Left lung (tissue), 10 donors: ENCODE data around the gene TMEM117. TPM values are rescaled to one million over a fixed set of nuclear protein-coding genes. Genes with fewer than 3 reads are reported as not detected.

ENCODE experiments used
- ATAC-seq: fragments of 200-7000 bp; cut with Tn5 transposase; one replicate; pipeline ENCODE4 v1.9.1; 2020; ENCODE audit warnings: moderate library complexity
- DNase-seq, 4 donors: peaks; one replicate each; pipeline ENCODE4 v3.0.0-alpha.2; 2013 to 2020
- H3K27ac ChIP-seq, 2 donors: fragments of 200-600 bp; sonication (generic) in 1 of 2; one replicate each; pipeline versions ENCODE4 v1.5.0 to v1.8.0; 2020 to 2021
- H3K27me3 ChIP-seq, 2 donors: fragments of 200-600 bp; sonication (generic) in 1 of 2; one replicate each; pipeline versions ENCODE4 v1.5.0 to v1.8.0; 2020 to 2021
- H3K36me3 ChIP-seq, 2 donors: fragments of 200-600 bp; sonication (generic) in 1 of 2; one replicate each; pipeline versions ENCODE4 v1.5.0 to v1.8.0; 2020 to 2021
- H3K4me1 ChIP-seq, 2 donors: fragments of 200-600 bp; one replicate each; pipeline ENCODE4 v1.8.0; 2021
- H3K4me3 ChIP-seq, 2 donors: fragments of 200-600 bp; sonication (generic) in 1 of 2; one replicate each; pipeline versions ENCODE4 v1.5.0 to v1.8.0; 2020 to 2021; ENCODE audit warnings: mild to moderate bottlenecking in 1 of 2
- H3K9me3 ChIP-seq, 2 donors: fragments of 200-600 bp; sonication (generic) in 1 of 2; one replicate each; pipeline versions ENCODE4 v1.5.0 to v1.8.0; 2020 to 2021
- intact Hi-C, 2 donors: fragments of 100-400 bp; cut with DNase I; formaldehyde crosslinking; loops; one replicate each; pipeline versions ENCODE4 v1.11.2 to v1.14.2; 2022
- polyA plus RNA-seq, 6 donors: library from polyadenylated mRNA; unstranded; fragments of 120-200 nt; gene quantifications; one replicate each; pipeline ENCODE4 v1.2.1, GENCODE V29; 2013; ENCODE audit not compliant: insufficient read length in 6 of 6
- total RNA-seq, 2 donors: library from RNA; stranded (reverse); fragmentation: NEBNext Ultra II Directional; extraction: Animal tissue kit (Norgen Biotek cat#: 25700); gene quantifications; one replicate each; pipeline ENCODE4 v1.2.1, GENCODE V29; 2021
- TF ChIP-seq, protein P1 (sequence below), 2 donors: fragments of 200-600 bp; sonication (generic) in 1 of 2; IDR thresholded peaks; one replicate each; pipeline versions ENCODE4 v1.5.0 to v1.8.0; 2021; ENCODE audit warnings: antibody characterized with exemption in 2 of 2
- donor health status: DM: no; HTN: yes; CAD: no.
- donor health status: DM: no; HTN: no; CAD: no.

Gene TMEM117
- total and polyA plus RNA-seq, 8 donors, result 3.9 to 7.9 (median 6.7) TPM

DNA sequence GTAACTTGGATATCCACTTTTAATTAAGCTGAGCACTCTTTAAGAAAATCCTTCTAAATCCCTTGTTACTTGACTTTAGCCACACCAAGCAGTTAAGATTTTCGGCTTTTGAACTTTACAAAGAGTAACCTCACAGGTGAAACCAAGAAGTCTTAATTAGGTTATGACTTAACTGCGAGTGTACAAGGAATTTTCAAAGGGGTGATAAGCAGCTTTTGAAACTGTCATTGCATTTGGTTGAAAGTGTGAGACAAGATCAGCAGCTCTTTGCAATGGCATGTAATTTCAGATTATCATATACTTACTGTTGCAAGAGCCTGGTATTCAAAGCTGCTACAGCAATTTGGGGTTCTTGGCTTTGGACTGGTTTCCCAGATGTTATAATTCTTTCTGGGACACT lies 137.5 kb downstream of the TMEM117 start:
- ATAC-seq (no peak), DNase-seq (no peak)
- intact Hi-C loops, result no loop called here
- no peak overlapping the region for H3K4me3 ChIP-seq
- H3K9me3 ChIP-seq, result peaks cover 0 to 3% of the 10 kb centered on the region in 2 donors
- H3K36me3 ChIP-seq, result no peaks in the 10 kb centered on the region
- no peaks in the 10 kb centered on the region for H3K4me1 ChIP-seq
- TF ChIP-seq, protein P1, sequence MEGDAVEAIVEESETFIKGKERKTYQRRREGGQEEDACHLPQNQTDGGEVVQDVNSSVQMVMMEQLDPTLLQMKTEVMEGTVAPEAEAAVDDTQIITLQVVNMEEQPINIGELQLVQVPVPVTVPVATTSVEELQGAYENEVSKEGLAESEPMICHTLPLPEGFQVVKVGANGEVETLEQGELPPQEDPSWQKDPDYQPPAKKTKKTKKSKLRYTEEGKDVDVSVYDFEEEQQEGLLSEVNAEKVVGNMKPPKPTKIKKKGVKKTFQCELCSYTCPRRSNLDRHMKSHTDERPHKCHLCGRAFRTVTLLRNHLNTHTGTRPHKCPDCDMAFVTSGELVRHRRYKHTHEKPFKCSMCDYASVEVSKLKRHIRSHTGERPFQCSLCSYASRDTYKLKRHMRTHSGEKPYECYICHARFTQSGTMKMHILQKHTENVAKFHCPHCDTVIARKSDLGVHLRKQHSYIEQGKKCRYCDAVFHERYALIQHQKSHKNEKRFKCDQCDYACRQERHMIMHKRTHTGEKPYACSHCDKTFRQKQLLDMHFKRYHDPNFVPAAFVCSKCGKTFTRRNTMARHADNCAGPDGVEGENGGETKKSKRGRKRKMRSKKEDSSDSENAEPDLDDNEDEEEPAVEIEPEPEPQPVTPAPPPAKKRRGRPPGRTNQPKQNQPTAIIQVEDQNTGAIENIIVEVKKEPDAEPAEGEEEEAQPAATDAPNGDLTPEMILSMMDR (IDR thresholded peaks at IDR 0.05), result no peak
- H3K27ac ChIP-seq, result no peak overlapping the region
- no peaks in the 10 kb centered on the region for H3K27me3 ChIP-seq

DNA sequence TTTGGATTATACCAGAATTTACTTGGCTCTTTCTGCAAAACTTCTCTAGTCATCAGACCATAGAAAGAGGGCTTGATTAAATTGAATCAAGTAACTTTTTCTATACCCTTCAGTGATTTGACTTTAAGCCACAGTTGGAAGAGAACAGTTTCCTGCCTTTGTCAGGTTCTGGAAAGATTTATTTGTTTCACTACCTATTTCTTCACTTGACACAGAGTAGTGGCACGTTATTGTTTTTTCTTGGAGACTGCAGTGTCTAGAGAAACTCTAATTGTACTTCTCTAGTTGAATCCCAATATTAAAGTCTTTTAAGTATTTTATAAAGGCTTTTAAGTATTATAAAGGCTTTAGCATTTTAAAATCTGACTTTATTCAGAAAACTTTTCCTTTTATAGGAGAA lies 138.1 kb downstream of the TMEM117 start:
- Histone ChIP-seq H3K36me3 (no peaks in the 10 kb centered on the region), H3K27me3 (no peaks in the 10 kb centered on the region), H3K4me3 (no peak overlapping the region), H3K9me3 (peaks cover 0 to 6% of the 10 kb centered on the region in 2 donors), H3K4me1 (no peaks in the 10 kb centered on the region), H3K27ac (no peak overlapping the region)
- no peak for DNase-seq
- no peak for ATAC-seq
- TF ChIP-seq, protein P1 (IDR thresholded peaks at IDR 0.05), result no peak
- intact Hi-C loops, result no loop called here

DNA sequence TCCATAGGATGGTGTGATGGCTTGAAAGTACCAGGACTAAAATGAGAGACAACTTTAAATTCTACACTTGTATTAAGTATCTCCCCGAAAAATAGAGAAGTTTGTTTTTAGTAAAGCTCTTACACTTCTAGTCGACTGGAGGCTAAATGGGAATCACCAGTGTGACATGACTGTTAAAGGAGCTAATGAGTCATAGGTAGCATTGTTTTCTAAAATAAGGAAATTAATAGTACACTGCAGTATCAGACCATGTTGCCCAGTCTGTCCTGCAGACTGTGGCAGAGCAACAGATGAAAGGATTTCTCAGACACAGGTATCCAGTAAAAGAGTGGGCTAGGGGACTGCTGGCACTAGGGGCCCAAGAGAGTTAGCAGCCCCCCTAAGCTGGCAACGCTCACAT lies 140.1 kb downstream of the TMEM117 start:
- ATAC-seq, result no peak
- intact Hi-C loops, result no loop called here
- no peaks in the 10 kb centered on the region for H3K4me1 ChIP-seq
- no peak overlapping the region for H3K4me3 ChIP-seq
- no peaks in the 10 kb centered on the region for H3K27me3 ChIP-seq
- TF ChIP-seq, protein P1 (IDR thresholded peaks at IDR 0.05), result no peak
- peaks cover 0 to 6% of the 10 kb centered on the region in 2 donors for H3K9me3 ChIP-seq
- H3K36me3 ChIP-seq, result no peaks in the 10 kb centered on the region
- no peak overlapping the region for H3K27ac ChIP-seq
- no peak for DNase-seq

DNA sequence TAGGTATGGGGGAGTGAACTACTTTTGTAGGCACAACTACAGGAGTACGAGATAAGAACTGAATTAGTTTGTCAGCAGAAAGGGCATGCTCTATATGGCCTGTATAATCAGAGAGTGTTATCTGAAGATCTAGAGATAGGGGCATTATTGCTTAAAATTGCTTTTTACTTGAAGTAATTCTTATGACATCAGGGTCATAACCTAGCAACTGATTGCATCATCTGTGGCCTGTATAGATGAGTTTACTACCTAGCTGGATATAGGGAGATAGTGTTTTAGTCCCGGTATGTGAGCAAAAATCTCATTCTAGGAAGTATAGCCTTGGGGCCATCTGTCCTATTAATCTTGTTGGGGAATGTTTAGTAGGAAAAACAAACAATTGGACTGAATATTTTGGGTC lies 142.7 kb downstream of the TMEM117 start:
- Histone ChIP-seq H3K4me1 (no peaks in the 10 kb centered on the region), H3K4me3 (no peak overlapping the region), H3K36me3 (no peaks in the 10 kb centered on the region), H3K27me3 (no peaks in the 10 kb centered on the region), H3K9me3 (peaks cover 0 to 4% of the 10 kb centered on the region in 2 donors), H3K27ac (no peak overlapping the region)
- TF ChIP-seq, protein P1 (IDR thresholded peaks at IDR 0.05), result no peak
- intact Hi-C loops, result no loop called here
- ATAC-seq (no peak), DNase-seq (no peak)

DNA sequence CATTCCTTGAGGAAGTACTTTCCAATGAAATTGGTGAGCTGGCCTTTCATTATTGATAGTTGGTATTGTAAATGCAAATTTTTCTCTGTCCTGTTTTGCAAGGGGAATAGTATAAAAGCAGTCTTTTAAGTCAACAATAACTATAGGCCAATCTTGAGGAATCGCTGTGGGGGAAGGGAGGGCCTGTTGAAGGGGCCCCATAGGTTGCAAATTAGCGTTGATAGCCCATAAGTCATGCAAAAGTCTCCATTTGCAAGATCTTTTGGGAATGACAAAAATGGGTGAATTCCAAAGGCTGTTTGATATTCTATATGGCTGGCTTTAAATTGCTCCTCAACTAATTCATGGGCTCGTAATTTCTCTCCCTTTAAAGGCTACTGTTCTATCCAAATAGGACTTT lies 143.6 kb downstream of the TMEM117 start:
- TF ChIP-seq, protein P1 (IDR thresholded peaks at IDR 0.05), result no peak
- H3K9me3 ChIP-seq, result peaks cover 0 to 4% of the 10 kb centered on the region in 2 donors
- H3K4me3 ChIP-seq, result no peak overlapping the region
- H3K27me3 ChIP-seq, result no peaks in the 10 kb centered on the region
- ATAC-seq (no peak), DNase-seq (no peak)
- no peaks in the 10 kb centered on the region for H3K4me1 ChIP-seq
- H3K36me3 ChIP-seq, result no peaks in the 10 kb centered on the region
- intact Hi-C loops, result no loop called here
- H3K27ac ChIP-seq, result no peak overlapping the region
